ENCODE data around the gene ATP2C2.
A peak's percentile ranks its signal among the peaks of the same experiment; 100 is the strongest.

ATP2C2 gene

GRCh38 chr16:84502075-84502474 lies 133.7 kb downstream of the ATP2C2 start:
- TF ChIP-seq ELF4 (IDR thresholded peaks at IDR 0.05) (no peak), ARNT (IDR thresholded peaks at IDR 0.05) (no peak), NFRKB (IDR thresholded peaks at IDR 0.05) (no peak), PKNOX1 (IDR thresholded peaks at IDR 0.05) (no peak), LEF1 (IDR thresholded peaks at IDR 0.05; ENCODE audit: borderline replicate concordance) (no peak), CTBP1 (IDR thresholded peaks at IDR 0.05; ENCODE audit: borderline replicate concordance) (no peak), ZNF384 (IDR thresholded peaks at IDR 0.05) (no peak), TARDBP (IDR thresholded peaks at IDR 0.05) (no peak), SP1 (IDR thresholded peaks at IDR 0.05) (no peak), L3MBTL2 (conservative IDR thresholded peaks at IDR 0.05) (no peak), FOXM1 (IDR thresholded peaks at IDR 0.05; ENCODE audit: borderline replicate concordance) (no peak), BHLHE40 (IDR thresholded peaks at IDR 0.05; ENCODE audit: borderline replicate concordance) (no peak), SUZ12 (IDR thresholded peaks at IDR 0.05) (no peak), HDGF (IDR thresholded peaks at IDR 0.05; ENCODE audit: borderline replicate concordance) (no peak), FOXK2 (IDR thresholded peaks at IDR 0.05) (no peak), FOXA1 (IDR thresholded peaks at IDR 0.05) (no peak)
- POLR2A ChIA-PET: no interaction called here
- CTCF ChIA-PET: no interaction called here
- DNase-seq (ENCODE audit: extremely low spot score): no peak

DNA sequence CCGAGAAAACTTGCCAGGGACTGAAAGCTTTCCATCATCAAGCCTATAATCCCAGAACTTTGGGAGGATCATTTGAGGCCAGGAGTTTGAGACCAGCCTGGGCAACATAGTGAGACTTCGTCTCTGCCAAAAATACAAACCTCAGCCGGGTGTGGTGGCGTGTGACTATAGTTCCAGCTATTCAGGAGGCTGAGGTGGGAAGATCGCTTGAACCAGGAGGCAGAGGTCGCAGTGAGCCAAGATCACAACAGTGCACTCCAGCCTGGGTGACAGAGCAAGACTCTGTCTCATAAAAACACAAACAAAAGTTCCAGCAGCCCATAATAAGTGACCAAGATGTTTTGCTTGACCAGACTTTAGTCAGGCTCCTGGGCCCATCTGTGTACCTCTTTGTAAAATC lies 134.2 kb downstream of the ATP2C2 start:
- CTCF ChIA-PET: no interaction called here
- DNase-seq (ENCODE audit: extremely low spot score): no peak
- POLR2A ChIA-PET: no interaction called here
- TF ChIP-seq BHLHE40 (IDR thresholded peaks at IDR 0.05; ENCODE audit: borderline replicate concordance) (no peak), SP1 (IDR thresholded peaks at IDR 0.05) (no peak), TARDBP (IDR thresholded peaks at IDR 0.05) (no peak), FOXM1 (IDR thresholded peaks at IDR 0.05; ENCODE audit: borderline replicate concordance) (no peak), HDGF (IDR thresholded peaks at IDR 0.05; ENCODE audit: borderline replicate concordance) (no peak), ARNT (IDR thresholded peaks at IDR 0.05) (no peak), SUZ12 (IDR thresholded peaks at IDR 0.05) (no peak), FOXK2 (IDR thresholded peaks at IDR 0.05) (no peak), FOXA1 (IDR thresholded peaks at IDR 0.05) (no peak), ZNF384 (IDR thresholded peaks at IDR 0.05) (no peak), L3MBTL2 (conservative IDR thresholded peaks at IDR 0.05) (no peak), PKNOX1 (IDR thresholded peaks at IDR 0.05) (no peak), LEF1 (IDR thresholded peaks at IDR 0.05; ENCODE audit: borderline replicate concordance) (no peak)

- POLR2A ChIA-PET: no interaction called here
- CTCF ChIA-PET: interaction anchor here (0.6 kb wide), 1 partner anchor 18 kb away, joined by 3 read pairs; no protein-coding TSS in a partner anchor
- no peak for DNase-seq (ENCODE audit: extremely low spot score)
- TF ChIP-seq FOXA1 (IDR thresholded peaks at IDR 0.05) (no peak), ZNF384 (IDR thresholded peaks at IDR 0.05) (no peak), FOXM1 (IDR thresholded peaks at IDR 0.05; ENCODE audit: borderline replicate concordance) (no peak), ARNT (IDR thresholded peaks at IDR 0.05) (no peak), LEF1 (IDR thresholded peaks at IDR 0.05; ENCODE audit: borderline replicate concordance) (no peak), SUZ12 (IDR thresholded peaks at IDR 0.05) (no peak)
Observed at GRCh38 chr16:84503751-84504395, 135.5 kb downstream of the ATP2C2 start.

DNA sequence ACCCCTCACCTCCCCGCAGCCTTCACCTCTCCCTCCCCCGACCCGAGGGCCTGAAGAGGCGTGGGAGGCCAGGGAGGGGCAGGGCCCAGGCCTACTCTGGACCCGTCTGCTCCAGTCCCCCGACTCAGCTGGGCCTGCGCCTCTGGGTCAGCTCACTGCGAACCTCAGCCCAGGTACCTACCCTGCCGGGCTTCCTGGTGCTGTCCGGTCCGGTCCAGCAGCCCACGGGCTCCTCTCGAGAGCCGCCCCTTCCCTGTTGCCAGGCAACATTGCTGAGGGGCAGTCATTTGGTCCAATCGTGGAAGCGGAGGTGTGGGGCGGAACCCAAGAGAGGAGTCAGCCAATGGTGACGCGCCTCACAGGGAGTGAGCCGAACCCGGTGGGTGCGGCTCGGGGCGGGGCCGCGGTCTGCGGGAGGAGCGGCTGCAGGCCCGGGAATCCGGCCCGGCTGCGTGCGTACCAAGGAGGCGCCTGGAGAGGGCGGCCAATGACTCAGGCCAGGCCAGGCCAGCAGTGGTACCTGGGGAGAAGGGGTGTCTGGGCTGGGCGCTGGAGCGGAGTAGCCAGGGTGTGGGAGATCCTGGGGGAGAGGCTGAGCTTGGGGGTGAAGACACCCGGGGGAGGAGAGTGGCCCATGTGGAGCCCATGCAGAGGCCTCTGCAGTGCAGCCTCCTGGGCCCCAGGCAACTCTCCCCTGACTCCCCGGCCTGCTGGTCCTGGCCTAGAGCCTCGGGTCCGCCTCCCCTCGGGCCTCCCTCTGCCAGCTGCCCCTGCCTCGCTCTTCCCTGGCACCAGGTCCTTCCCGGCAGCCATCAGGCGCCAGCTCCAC lies 136.3 kb downstream of the ATP2C2 start, which contains the start of gene MEAK7:
Gene MEAK7 (minus strand): TSS at position 240 of the 829 bp plus-strand sequence. CDS start 6,573 bp downstream, outside the sequence.
- no peak for TF ChIP-seq FOXM1 (IDR thresholded peaks at IDR 0.05; ENCODE audit: borderline replicate concordance)
- TF ChIP-seq CTBP1 (IDR thresholded peaks at IDR 0.05; ENCODE audit: borderline replicate concordance): no peak
- no peak for TF ChIP-seq HDGF (IDR thresholded peaks at IDR 0.05; ENCODE audit: borderline replicate concordance)
- TF ChIP-seq FOXA1 (IDR thresholded peaks at IDR 0.05): no peak
- TF ChIP-seq FOXK2 (IDR thresholded peaks at IDR 0.05): no peak
- TF ChIP-seq PKNOX1 (IDR thresholded peaks at IDR 0.05): peak; percentile 100
- TF ChIP-seq L3MBTL2 (conservative IDR thresholded peaks at IDR 0.05): 0 out of 2 replicates have a peak, but pooled peaks have one; percentile 5
- TF ChIP-seq SUZ12 (IDR thresholded peaks at IDR 0.05): no peak
- no peak for TF ChIP-seq LEF1 (IDR thresholded peaks at IDR 0.05; ENCODE audit: borderline replicate concordance)
- TF ChIP-seq SP1 (IDR thresholded peaks at IDR 0.05): 0 out of 2 replicates have a peak, but pooled peaks have one; percentile 26
- CTCF ChIA-PET: interaction anchor here (0.6 kb wide), 1 partner anchor 18 kb away, joined by 3 read pairs; no protein-coding TSS in a partner anchor
- DNase-seq (ENCODE audit: extremely low spot score): peak; percentile 98
- POLR2A ChIA-PET: interaction anchor here (0.6 kb wide), 1 partner anchor 223 kb away, joined by 3 read pairs; no protein-coding TSS in a partner anchor

DNA sequence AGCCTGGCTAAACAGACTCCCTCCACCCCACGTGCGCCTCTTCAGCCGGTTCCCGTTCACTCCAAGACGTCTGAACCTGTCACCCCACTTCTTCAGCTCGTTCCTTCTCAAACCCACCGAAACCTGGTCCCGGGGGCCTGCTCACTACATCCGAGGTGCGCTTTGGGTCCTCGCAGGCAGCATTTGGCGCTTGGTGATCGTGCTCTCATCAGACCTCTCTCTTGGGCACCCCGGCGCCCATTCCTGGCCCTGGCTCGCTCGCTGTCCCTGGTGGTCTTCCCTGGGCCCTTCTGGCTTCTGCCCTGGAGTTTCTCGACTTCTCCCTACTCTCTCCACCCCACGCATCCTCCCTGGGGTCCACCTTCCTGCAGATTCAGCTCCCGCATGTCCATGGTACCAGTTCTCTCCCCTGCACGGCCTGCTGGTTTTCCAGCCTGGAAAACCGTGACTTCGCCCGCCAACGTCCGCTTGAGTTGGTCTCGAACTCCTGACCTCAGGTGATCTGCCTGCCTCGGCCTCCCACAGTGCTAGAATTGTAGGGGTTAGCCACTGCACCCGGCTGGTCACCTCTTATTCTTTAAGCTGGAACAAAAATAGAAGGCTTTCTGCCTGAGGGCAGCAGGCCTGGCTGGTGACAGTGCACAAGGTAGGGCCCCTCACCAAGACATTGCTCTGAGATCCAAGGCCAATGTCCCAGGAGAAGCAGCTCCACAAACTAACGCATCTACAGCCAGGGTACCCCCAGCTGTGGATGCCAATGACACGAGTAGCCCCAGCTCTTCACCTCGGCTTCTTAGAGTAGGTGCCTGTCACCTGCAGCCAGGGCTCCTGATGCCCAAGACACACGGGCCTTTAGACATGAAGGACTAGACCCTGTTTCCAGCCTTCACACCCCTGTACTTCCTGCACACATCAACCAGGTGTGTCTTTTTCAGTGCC lies 137.2 kb downstream of the ATP2C2 start:
- CTCF ChIA-PET: interaction anchor here (0.6 to 9.2 kb wide), 14 partner anchors 10 to 228 kb away, joined by 3 to 49 read pairs (median 4); no protein-coding TSS in a partner anchor
- DNase-seq (ENCODE audit: extremely low spot score): no peak
- TF ChIP-seq L3MBTL2 (conservative IDR thresholded peaks at IDR 0.05) (peak; percentile 38; the same call in 1 of the 2 replicates), ELF4 (IDR thresholded peaks at IDR 0.05) (no peak), ZNF384 (IDR thresholded peaks at IDR 0.05) (no peak), ARNT (IDR thresholded peaks at IDR 0.05) (no peak)
- POLR2A ChIA-PET: interaction anchor here (0.6 to 1.5 kb wide), 3 partner anchors 54 to 223 kb away, joined by 3 read pairs; no protein-coding TSS in a partner anchor
